Keratinocyte (primary cell): ENCODE data around the gene AXIN2. TPM values are rescaled to one million over a fixed set of nuclear protein-coding genes. Genes with fewer than 3 reads are reported as not detected.

Source experiments
- DNase-seq: peaks from one replicate; pipeline ENCODE4 v3.0.0-alpha.2; 2011; ENCODE audit warnings: low read depth, missing footprints, low spot score
- FAIRE-seq: peaks from 2 replicates; lab custom pipeline; 2011; peaks lifted over from hg19 to GRCh38; lab: Jason Lieb, UNC
- H2AFZ ChIP-seq: 2 replicates; pipeline ENCODE4 v1.6.0; 2012; ENCODE audit warnings: low read length, control low read depth, inconsistent platforms; ENCODE audit not compliant: control insufficient read depth
- H3K27ac ChIP-seq: 2 replicates; pipeline ENCODE4 v1.5.1; 2011; ENCODE audit warnings: low read length; ENCODE audit not compliant: control insufficient read depth, insufficient read depth
- H3K27me3 ChIP-seq: 3 replicates; pipeline ENCODE4 v1.6.0; 2011; ENCODE audit warnings: low read length; ENCODE audit not compliant: control insufficient read depth, insufficient read depth; ENCODE audit errors: extremely low read depth
- H3K36me3 ChIP-seq, 2 experiments: 2 replicates in 1 of 2; 3 replicates in 1 of 2; pipeline ENCODE4 v1.5.1; 2011; ENCODE audit warnings: low read length in 2 of 2, mild to moderate bottlenecking in 1 of 2; ENCODE audit not compliant: control insufficient read depth in 2 of 2, insufficient read depth in 2 of 2; ENCODE audit errors: extremely low read depth in 1 of 2
- H3K4me1 ChIP-seq: 3 replicates; pipeline ENCODE4 v1.5.1; 2011; ENCODE audit warnings: low read length; ENCODE audit not compliant: control insufficient read depth, insufficient read depth; ENCODE audit errors: extremely low read depth
- H3K4me2 ChIP-seq: 3 replicates; pipeline ENCODE4 v1.6.0; 2011; ENCODE audit warnings: low read depth, low read length; ENCODE audit not compliant: control insufficient read depth, insufficient read depth; ENCODE audit errors: extremely low read depth
- H3K4me3 ChIP-seq, 3 experiments: fragments of 200-600 bp in 1 of 3; sonication (generic) in 1 of 3; 2 replicates in 2 of 3; 3 replicates in 1 of 3; pipeline ENCODE4 v1.5.1; 2011 to 2016; ENCODE audit warnings: low read length in 3 of 3, mild to moderate bottlenecking in 3 of 3, control low read depth in 2 of 3, inconsistent platforms in 1 of 3, low read depth in 1 of 3, mixed read lengths in 1 of 3, mixed run types in 1 of 3, moderate library complexity in 1 of 3; ENCODE audit not compliant: control insufficient read depth in 2 of 3, insufficient read depth in 2 of 3; ENCODE audit errors: extremely low read depth in 1 of 3
- H3K79me2 ChIP-seq: 2 replicates; pipeline ENCODE4 v1.6.0; 2012; ENCODE audit warnings: low read length; ENCODE audit not compliant: control insufficient read depth, insufficient read depth
- H3K9ac ChIP-seq: 3 replicates; pipeline ENCODE4 v1.6.0; 2011; ENCODE audit warnings: low read length; ENCODE audit not compliant: control insufficient read depth, insufficient read depth; ENCODE audit errors: extremely low read depth
- H3K9me1 ChIP-seq: 3 replicates; pipeline ENCODE4 v1.6.0; 2011; ENCODE audit warnings: low read length; ENCODE audit not compliant: control insufficient read depth, insufficient read depth; ENCODE audit errors: extremely low read depth
- H3K9me3 ChIP-seq: 2 replicates; pipeline ENCODE4 v1.5.1; 2012; ENCODE audit warnings: low read depth, low read length; ENCODE audit not compliant: control insufficient read depth
- H4K20me1 ChIP-seq: 3 replicates; pipeline ENCODE4 v1.6.0; 2011; ENCODE audit warnings: low read length; ENCODE audit not compliant: control insufficient read depth, insufficient read depth; ENCODE audit errors: extremely low read depth
- EZH2 ChIP-seq: IDR thresholded peaks from one replicate; pipeline ENCODE4 v1.6.1; 2012; ENCODE audit warnings: inconsistent platforms, mild to moderate bottlenecking, low read length, moderate library complexity
- dilution Hi-C: fragments of 300-500 bp; cut with MboI; formaldehyde crosslinking; loops from one replicate; pipeline ENCODE4 v1.7.0; 2020; ENCODE audit warnings: low sequenced_read_pairs; ENCODE audit not compliant: extremely low pct_ligation_motif_present
- polyA plus RNA-seq, 5 experiments: library from polyadenylated mRNA; depleted of rRNA in 3 of 5; stranded (reverse) in 3 of 5; stranded (forward) in 1 of 5; unstranded in 1 of 5; fragments of >200 nt; gene quantifications; 1 replicate in 1 of 5; 2 replicates in 3 of 5; 3 replicates in 1 of 5; pipeline versions ENCODE4 v1.2.1 to v1.2.3, GENCODE V29; 2011 to 2012; ENCODE audit warnings: missing spikeins in 2 of 5, low read depth in 1 of 5, low replicate concordance in 1 of 5
- TF ChIP-seq, protein P1 (sequence below), 3 experiments: IDR thresholded peaks in 1 of 3; conservative IDR thresholded peaks in 1 of 3; optimal IDR thresholded peaks in 1 of 3; 2 replicates in 2 of 3; 3 replicates in 1 of 3; pipeline versions ENCODE3 to v1.5.1; 2011; ENCODE audit warnings: low read length in 3 of 3, mild to moderate bottlenecking in 3 of 3, moderate library complexity in 2 of 3, control low read depth in 1 of 3, inconsistent platforms in 1 of 3; ENCODE audit not compliant: insufficient read depth in 2 of 3; ENCODE audit errors: extremely low read depth in 1 of 3

Gene AXIN2
- polyA plus RNA-seq, 1 donor (not counting 4 experiments of a cell fraction or from before 2014, with no cell fraction given) = 0.14 TPM

DNA sequence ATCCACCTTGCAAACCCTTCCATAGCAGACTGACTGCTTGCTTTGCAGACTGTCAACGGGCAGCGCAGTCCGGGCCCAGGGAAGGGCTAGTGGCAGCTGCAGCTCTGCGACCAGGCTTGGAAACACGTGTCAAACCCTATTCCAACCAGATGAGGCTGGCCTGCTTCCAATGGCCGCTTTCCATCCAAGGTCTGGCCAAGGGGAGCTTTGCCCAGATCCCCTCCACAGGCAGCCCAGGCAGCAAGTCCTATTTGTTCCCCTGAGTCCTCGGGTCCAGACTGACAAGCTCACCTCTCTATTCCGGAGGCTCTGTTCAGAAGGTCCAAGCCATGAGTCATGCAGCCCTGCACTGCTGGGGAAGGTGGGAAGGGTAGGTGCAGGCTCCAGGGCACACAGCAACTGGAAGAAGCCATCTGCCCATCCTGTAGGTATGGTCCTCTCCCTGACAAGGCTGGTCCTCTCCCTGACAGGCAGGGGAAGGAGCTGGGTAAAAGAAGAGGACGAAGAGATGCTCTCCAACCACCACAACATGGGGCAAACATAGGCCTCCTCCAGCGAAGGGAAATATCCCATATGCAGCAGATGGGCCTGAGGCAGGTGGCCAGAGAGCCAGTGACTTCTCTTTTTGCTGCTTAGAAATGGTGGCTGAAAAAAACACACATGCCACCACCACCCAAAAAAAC is 22.6 kb upstream of the AXIN2 start:
- Histone ChIP-seq H3K9me3 (no peaks in the 10 kb centered on the region), H3K27ac (no peak overlapping the region), H3K79me2 (no peaks in the 10 kb centered on the region), H3K4me3 (no peak overlapping the region), H3K27me3 (no peaks in the 10 kb centered on the region), H3K36me3 (no peaks in the 10 kb centered on the region), H3K9ac (no peak overlapping the region), H3K4me2 (no peak overlapping the region), H3K9me1 (no peaks in the 10 kb centered on the region), H4K20me1 (no peaks in the 10 kb centered on the region), H3K4me1 (no peaks in the 10 kb centered on the region), H2AFZ (no peak overlapping the region)
- TF ChIP-seq, protein P1, sequence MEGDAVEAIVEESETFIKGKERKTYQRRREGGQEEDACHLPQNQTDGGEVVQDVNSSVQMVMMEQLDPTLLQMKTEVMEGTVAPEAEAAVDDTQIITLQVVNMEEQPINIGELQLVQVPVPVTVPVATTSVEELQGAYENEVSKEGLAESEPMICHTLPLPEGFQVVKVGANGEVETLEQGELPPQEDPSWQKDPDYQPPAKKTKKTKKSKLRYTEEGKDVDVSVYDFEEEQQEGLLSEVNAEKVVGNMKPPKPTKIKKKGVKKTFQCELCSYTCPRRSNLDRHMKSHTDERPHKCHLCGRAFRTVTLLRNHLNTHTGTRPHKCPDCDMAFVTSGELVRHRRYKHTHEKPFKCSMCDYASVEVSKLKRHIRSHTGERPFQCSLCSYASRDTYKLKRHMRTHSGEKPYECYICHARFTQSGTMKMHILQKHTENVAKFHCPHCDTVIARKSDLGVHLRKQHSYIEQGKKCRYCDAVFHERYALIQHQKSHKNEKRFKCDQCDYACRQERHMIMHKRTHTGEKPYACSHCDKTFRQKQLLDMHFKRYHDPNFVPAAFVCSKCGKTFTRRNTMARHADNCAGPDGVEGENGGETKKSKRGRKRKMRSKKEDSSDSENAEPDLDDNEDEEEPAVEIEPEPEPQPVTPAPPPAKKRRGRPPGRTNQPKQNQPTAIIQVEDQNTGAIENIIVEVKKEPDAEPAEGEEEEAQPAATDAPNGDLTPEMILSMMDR (optimal IDR thresholded peaks at IDR 0.05 in 1 of 3, IDR thresholded peaks at IDR 0.05 in 1 of 3, conservative IDR thresholded peaks at IDR 0.05 in 1 of 3; ENCODE audit: extremely low read depth in 1 of 3, insufficient read depth in 2 of 3, low read length in 3 of 3) = no peak
- no peak for TF ChIP-seq EZH2
- dilution Hi-C loops = no loop called here
- DNase-seq = no peak
- FAIRE-seq = no peak

DNA sequence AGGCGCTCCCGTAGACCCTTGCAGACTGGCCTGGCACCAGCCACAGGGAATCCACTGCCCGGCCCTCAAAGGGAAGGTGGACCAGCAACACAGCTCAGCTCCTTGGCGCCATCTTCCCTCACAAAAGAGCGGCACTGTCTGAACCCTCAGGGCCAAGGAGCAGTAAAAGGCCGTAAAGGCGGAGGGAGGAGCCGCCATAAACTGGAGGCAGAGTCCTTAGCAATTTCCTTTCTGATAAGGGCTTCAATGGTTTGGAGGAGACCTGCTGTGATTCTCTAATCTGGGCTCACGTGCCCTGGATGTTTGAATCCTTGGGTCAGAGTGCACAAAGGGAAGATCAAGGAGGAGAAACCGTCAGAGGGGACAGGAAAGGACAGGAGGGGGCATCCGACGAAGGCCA is 15.5 kb upstream of the AXIN2 start:
- Histone ChIP-seq H3K4me2 (no peak overlapping the region), H4K20me1 (no peaks in the 10 kb centered on the region), H3K4me3 (no peak overlapping the region), H3K9ac (no peak overlapping the region), H3K4me1 (no peaks in the 10 kb centered on the region), H3K27ac (no peak overlapping the region), H2AFZ (no peak overlapping the region), H3K36me3 (no peaks in the 10 kb centered on the region), H3K27me3 (no peaks in the 10 kb centered on the region), H3K9me3 (no peaks in the 10 kb centered on the region), H3K79me2 (no peaks in the 10 kb centered on the region), H3K9me1 (no peaks in the 10 kb centered on the region)
- TF ChIP-seq EZH2 = no peak
- TF ChIP-seq, protein P1 (optimal IDR thresholded peaks at IDR 0.05 in 1 of 3, IDR thresholded peaks at IDR 0.05 in 1 of 3, conservative IDR thresholded peaks at IDR 0.05 in 1 of 3; ENCODE audit: extremely low read depth in 1 of 3, insufficient read depth in 2 of 3, low read length in 3 of 3) = no peak
- no peak for FAIRE-seq
- DNase-seq = no peak
- dilution Hi-C loops = no loop called here
